OCI-LY7 (cell line): ENCODE measurements around the gene CDC34. TPM values are rescaled to one million over a fixed set of nuclear protein-coding genes. Genes with fewer than 3 reads are reported as not detected.
A peak's percentile ranks its signal among the peaks of the same experiment; 100 is the strongest.

Source experiments
- BruUV-seq: library from RNA; stranded (reverse); fragments of 400-500 nt; replicated peaks from 2 replicates; lab custom pipeline; 2021; lab: Mats Ljungman, UMichigan
- CTCF ChIA-PET: fragments of 300-600 bp; sonication (Branson Sonifier 250); formaldehyde crosslinking; loops from one replicate; lab custom pipeline; 2022; ENCODE audit warnings: antibody characterized with exemption; ENCODE audit not compliant: unreplicated experiment; lab: Charles Lee
- POLR2A ChIA-PET: fragments of 300-600 bp; sonication (Branson Sonifier 250); formaldehyde crosslinking; loops from one replicate; lab custom pipeline; 2022; ENCODE audit warnings: antibody characterized with exemption; lab: Charles Lee
- DNase-seq: peaks from one replicate; pipeline ENCODE4 v3.0.0-alpha.2; 2015; ENCODE audit warnings: low spot score
- H2AFZ ChIP-seq: fragments of 200-600 bp; sonication (generic), shearing (Covaris generic); 2 replicates; pipeline ENCODE4 v1.6.1; 2014; ENCODE audit warnings: mild to moderate bottlenecking, antibody characterized with exemption, low read length, moderate library complexity
- H3K27ac ChIP-seq: fragments of 200-600 bp; sonication (generic); 2 replicates; pipeline ENCODE4 v1.5.1; 2014; ENCODE audit warnings: mixed run types, low read depth, mild to moderate bottlenecking, moderate library complexity, low read length, inconsistent platforms; ENCODE audit not compliant: poor library complexity, severe bottlenecking
- H3K36me3 ChIP-seq: fragments of 200-600 bp; sonication (generic); 2 replicates; pipeline ENCODE4 v1.6.1; 2014; ENCODE audit warnings: mild to moderate bottlenecking, antibody characterized with exemption, low read length, moderate library complexity, mixed read lengths; ENCODE audit not compliant: insufficient read depth
- H3K4me1 ChIP-seq: fragments of 200-600 bp; sonication (generic); 2 replicates; pipeline ENCODE4 v1.5.1; 2014; ENCODE audit warnings: mild to moderate bottlenecking, low read length; ENCODE audit not compliant: insufficient read depth, poor library complexity, severe bottlenecking
- H3K4me2 ChIP-seq: fragments of 200-600 bp; sonication (generic); 2 replicates; pipeline ENCODE4 v1.6.1; 2014; ENCODE audit warnings: mild to moderate bottlenecking, low read length
- H3K4me3 ChIP-seq: fragments of 200-600 bp; sonication (generic); 2 replicates; pipeline ENCODE4 v1.5.1; 2014; ENCODE audit warnings: mild to moderate bottlenecking, low read depth, low read length; ENCODE audit not compliant: poor library complexity, severe bottlenecking
- H3K79me2 ChIP-seq: fragments of 200-600 bp; sonication (generic); 2 replicates; pipeline ENCODE4 v1.6.1; 2016; ENCODE audit warnings: low read depth, mild to moderate bottlenecking, low read length, moderate library complexity, mixed read lengths; ENCODE audit not compliant: insufficient read depth
- H3K9me2 ChIP-seq: fragments of 200-600 bp; sonication (generic); 2 replicates; pipeline ENCODE4 v1.6.1; 2016; ENCODE audit warnings: mild to moderate bottlenecking, low read length, mixed read lengths; ENCODE audit not compliant: insufficient read depth
- H3K9me3 ChIP-seq: fragments of 200-600 bp; sonication (generic); 2 replicates; pipeline ENCODE4 v1.6.1; 2014; ENCODE audit warnings: mild to moderate bottlenecking, mixed run types, low read length, mixed read lengths
- H4K20me1 ChIP-seq: fragments of 200-600 bp; sonication (generic); 2 replicates; pipeline ENCODE4 v1.6.1; 2014; ENCODE audit warnings: mild to moderate bottlenecking, antibody characterized with exemption, low read length, moderate library complexity, mixed read lengths; ENCODE audit not compliant: insufficient read depth
- CTCF ChIP-seq: fragments of 200-600 bp; sonication (generic); conservative IDR thresholded peaks from 2 replicates; pipeline ENCODE4 v1.5.1; 2014; ENCODE audit warnings: mild to moderate bottlenecking, antibody characterized with exemption, low read length, moderate library complexity, mixed read lengths
- EZH2phosphoT487 ChIP-seq: fragments of 200-600 bp; sonication (generic); IDR thresholded peaks from 2 replicates; pipeline ENCODE4 v1.6.1; 2018; ENCODE audit warnings: low read depth, borderline replicate concordance, mild to moderate bottlenecking, mixed run types, antibody characterized with exemption, low read length, moderate library complexity, mixed read lengths
- intact Hi-C: fragments of 100-400 bp; cut with micrococcal nuclease; formaldehyde crosslinking; loops from one replicate; pipeline ENCODE4 v1.10.0; 2022; ENCODE audit not compliant: unreplicated experiment
- total RNA-seq, 2 experiments: library from RNA; depleted of rRNA in 1 of 2; stranded (reverse); fragments of >200 nt in 1 of 2; shearing (Covaris generic) in 1 of 2; gene quantifications; 2 replicates each; pipeline ENCODE4 v1.2.3, GENCODE V29; 2014 to 2022

The CDC34 gene
- total RNA-seq, 2 experiments from 2014 or later: 58.2 to 77.2 TPM

GRCh38 chr19:485583-486236 lies 45.9 kb upstream of the CDC34 start:
- no peaks in the 10 kb centered on the region for H3K79me2 ChIP-seq
- ChIA-PET CTCF (no interaction called here), POLR2A (no interaction called here)
- H3K4me2 ChIP-seq: no peak overlapping the region
- H2AFZ ChIP-seq: no peak overlapping the region
- TF ChIP-seq CTCF (no peak), EZH2phosphoT487 (no peak)
- H3K4me1 ChIP-seq: peaks cover 11% of the 10 kb centered on the region
- no TSS peak for BruUV-seq
- peaks cover 4% of the 10 kb centered on the region; the same call in 1 of the 2 replicates for H3K9me3 ChIP-seq
- H3K36me3 ChIP-seq: no peaks in the 10 kb centered on the region
- no peak for DNase-seq
- H4K20me1 ChIP-seq: no peaks in the 10 kb centered on the region
- intact Hi-C loops: no loop called here
- H3K4me3 ChIP-seq: no peak overlapping the region
- no peak overlapping the region for H3K27ac ChIP-seq
- no peaks in the 10 kb centered on the region for H3K9me2 ChIP-seq

GRCh38 chr19:488505-489417 lies 42.8 kb upstream of the CDC34 start:
- peaks cover 11% of the 10 kb centered on the region for H3K4me1 ChIP-seq
- H3K79me2 ChIP-seq: no peaks in the 10 kb centered on the region
- ChIA-PET CTCF (no interaction called here), POLR2A (interaction anchor here (0.9 kb wide), 1 partner anchor 17 kb away, joined by 3 read pairs; no protein-coding TSS in a partner anchor)
- H3K27ac ChIP-seq: peak overlapping the region; percentile 83
- H4K20me1 ChIP-seq: no peaks in the 10 kb centered on the region
- intact Hi-C loops: loop anchor here (2.0 kb wide), 1 partner anchor 18 kb away; the partner anchor contains the start of gene TPGS1
- no peaks in the 10 kb centered on the region for H3K9me2 ChIP-seq
- BruUV-seq: TSS peak; percentile 87
- peak overlapping the region; percentile 73 for H2AFZ ChIP-seq
- peaks cover 4% of the 10 kb centered on the region for H3K9me3 ChIP-seq
- H3K4me2 ChIP-seq: peak overlapping the region; percentile 83
- peak overlapping the region; percentile 96 for H3K4me3 ChIP-seq
- TF ChIP-seq CTCF (peak; percentile 28; the same call in 1 of the 2 replicates), EZH2phosphoT487 (no peak)
- peak; percentile 96 for DNase-seq
- H3K36me3 ChIP-seq: no peaks in the 10 kb centered on the region
